ENCODE data around the gene DMD. TPM values are rescaled to one million over a fixed set of nuclear protein-coding genes. Genes with fewer than 3 reads are reported as not detected.

Gene DMD
- total and polyA plus RNA-seq, 2 of the 8 experiments (the other 6 are each of a cell fraction or from before 2014, with no cell fraction given), result 4.8 to 7.4 TPM

DNA sequence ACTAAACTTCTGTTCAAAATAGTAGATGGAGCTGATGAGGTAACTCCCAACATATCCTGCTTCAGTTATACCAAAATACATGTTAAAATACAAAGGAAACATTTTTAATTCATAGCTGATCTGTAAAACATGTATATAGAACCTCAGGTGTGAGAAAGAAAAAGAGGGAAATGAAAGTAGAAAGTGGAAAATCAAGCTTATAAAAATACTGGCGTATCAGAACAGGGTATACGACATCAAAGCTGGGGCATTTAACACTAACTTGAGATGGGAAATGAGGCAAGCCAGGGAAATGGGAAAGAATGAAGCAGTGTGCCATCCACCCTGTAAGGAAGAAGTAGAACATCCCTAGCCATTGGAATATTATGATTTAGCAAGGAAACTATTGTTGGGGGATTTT is 767.5 kb downstream of the DMD start:
- H3K9me3 ChIP-seq (ENCODE audit: insufficient read depth in 2 of 2, low read depth in 1 of 2, low read length in 1 of 2), result no peaks in the 10 kb centered on the region
- no peaks in the 10 kb centered on the region for H3K79me2 ChIP-seq (ENCODE audit: control insufficient read depth in 1 of 2, insufficient read depth in 2 of 2, low read length in 2 of 2)
- no peak overlapping the region for H2AFZ ChIP-seq (ENCODE audit: low read length)
- no peak overlapping the region for H4K5ac ChIP-seq (ENCODE audit: insufficient read length, low read depth, low read length)
- no peak overlapping the region for H3K4me3 ChIP-seq (ENCODE audit: extremely low read depth in 1 of 4, insufficient read depth in 2 of 4, low read depth in 3 of 4, low read length in 4 of 4)
- no peak overlapping the region for H3K4me2 ChIP-seq (ENCODE audit: insufficient read depth in 1 of 2, low read depth in 2 of 2, low read length in 2 of 2)
- no peaks in the 10 kb centered on the region for H3K4me1 ChIP-seq (replicated peaks in 1 of 4; ENCODE audit: control insufficient read depth in 3 of 4, insufficient read depth in 4 of 4, low read length in 3 of 4)
- no peak overlapping the region for H3K9ac ChIP-seq (replicated peaks in 1 of 4; ENCODE audit: extremely low read depth in 1 of 4, low read depth in 3 of 4, low read length in 3 of 4)
- no peak overlapping the region for H2BK5ac ChIP-seq (ENCODE audit: low read depth, low read length)
- H3K4ac ChIP-seq (replicated peaks; ENCODE audit: insufficient read length, low read depth, low read length), result no peak overlapping the region
- H2AK5ac ChIP-seq (ENCODE audit: low read depth, low read length), result no peak overlapping the region
- H2BK120ac ChIP-seq (replicated peaks; ENCODE audit: low read depth, low read length), result no peak overlapping the region
- H3K79me1 ChIP-seq (ENCODE audit: low read depth, low read length), result no peaks in the 10 kb centered on the region
- no peaks in the 10 kb centered on the region for H4K20me1 ChIP-seq (replicated peaks in 1 of 2; ENCODE audit: control insufficient read depth in 1 of 2, insufficient read depth in 2 of 2, low read length in 2 of 2)
- H4K91ac ChIP-seq (replicated peaks; ENCODE audit: insufficient read length, low read length), result no peak overlapping the region
- TF ChIP-seq BACH1 (IDR thresholded peaks at IDR 0.05; ENCODE audit: low read length) (no peak), CHD2 (IDR thresholded peaks at IDR 0.05; ENCODE audit: low read length) (no peak)
- H3K36me3 ChIP-seq (ENCODE audit: control insufficient read depth in 2 of 4, insufficient read depth in 4 of 4, low read length in 3 of 4), result no peaks in the 10 kb centered on the region
- H3K23ac ChIP-seq (ENCODE audit: insufficient read length), result no peak overlapping the region
- 94% methylated on average over 2 of the region's 2 CpGs; no CpG with 5 or more reads in 1 of the 2 experiments for WGBS, 2 experiments (ENCODE audit: extremely low coverage in 1 of 2, insufficient coverage in 1 of 2, insufficient read length in 1 of 2, insufficient replicate concordance in 2 of 2, low coverage in 1 of 2, low lambda C conversion rate in 2 of 2, missing lambda C conversion rate in 1 of 2)
- H3K56ac ChIP-seq (replicated peaks; ENCODE audit: insufficient read length, low read depth, low read length), result no peak overlapping the region
- POLR2A ChIA-PET (ENCODE audit: partially characterized antibody), result no interaction called here
- no peak overlapping the region for H3K27ac ChIP-seq (ENCODE audit: low read depth, low read length)
- no peaks in the 10 kb centered on the region for H3K27me3 ChIP-seq (replicated peaks in 1 of 4; ENCODE audit: control insufficient read depth in 3 of 4, extremely low read depth in 1 of 4, insufficient read depth in 3 of 4, low read length in 3 of 4)
- H4K8ac ChIP-seq (ENCODE audit: extremely low read depth, insufficient read depth, low read length), result no peak overlapping the region
- H2BK12ac ChIP-seq (ENCODE audit: low read depth, low read length), result no peak overlapping the region
- no peak overlapping the region for H2BK20ac ChIP-seq (ENCODE audit: low read length)
- CTCF ChIA-PET (ENCODE audit: partially characterized antibody), result interaction anchor here (1.2 kb wide), 1 partner anchor 11 kb away, joined by 3 read pairs; no protein-coding TSS in a partner anchor
- FAIRE-seq, result no peak
- no peak overlapping the region for H2BK15ac ChIP-seq (ENCODE audit: low read length)
- H3K14ac ChIP-seq (ENCODE audit: insufficient read length), result no peak overlapping the region
- DNase-seq (ENCODE audit: low read depth in 1 of 2, low spot score in 2 of 2), result no peak
- H3K23me2 ChIP-seq (ENCODE audit: low read depth, low read length), result no peaks in the 10 kb centered on the region
- no peak overlapping the region for H3K18ac ChIP-seq (ENCODE audit: extremely low read depth, low read length)

Data from H1 (cell line).